ENCODE measurements around the gene NT5C3B.
A peak's percentile ranks its signal among the peaks of the same experiment; 100 is the strongest.
"Not testable (repeated sequence)": the region's sequence is repeated elsewhere in the genome, so short reads cannot be mapped to it uniquely, and the experiment has no call there.

The NT5C3B gene

DNA sequence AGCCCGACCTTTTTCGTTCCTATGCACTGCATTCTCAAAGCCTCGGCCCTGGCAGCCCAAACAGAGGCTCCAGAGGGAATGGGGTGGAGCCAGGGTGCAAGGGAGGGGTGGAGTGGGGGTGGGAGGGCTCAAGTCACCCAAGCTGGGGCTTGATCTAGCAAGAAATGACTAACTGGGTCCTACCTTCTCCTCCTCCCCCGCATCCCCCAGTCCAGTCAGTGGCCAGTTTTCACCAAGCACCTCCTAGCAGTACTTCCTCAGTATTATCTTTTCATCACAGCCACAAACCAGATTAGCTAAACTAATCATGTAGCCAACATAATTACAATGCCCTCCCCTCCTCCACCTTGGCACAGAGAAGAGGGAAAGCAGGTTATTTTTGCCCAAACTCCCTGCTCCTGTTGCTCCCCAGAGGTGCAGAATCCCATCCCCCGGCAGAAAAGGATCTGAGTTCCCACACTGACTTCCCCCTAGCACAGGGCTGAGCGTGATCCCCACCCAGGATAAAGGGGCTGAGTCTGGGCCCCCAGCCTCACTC lies 51.8 kb downstream of the NT5C3B start:
- no peak for DNase-seq (ENCODE audit: low spot score)

DNA sequence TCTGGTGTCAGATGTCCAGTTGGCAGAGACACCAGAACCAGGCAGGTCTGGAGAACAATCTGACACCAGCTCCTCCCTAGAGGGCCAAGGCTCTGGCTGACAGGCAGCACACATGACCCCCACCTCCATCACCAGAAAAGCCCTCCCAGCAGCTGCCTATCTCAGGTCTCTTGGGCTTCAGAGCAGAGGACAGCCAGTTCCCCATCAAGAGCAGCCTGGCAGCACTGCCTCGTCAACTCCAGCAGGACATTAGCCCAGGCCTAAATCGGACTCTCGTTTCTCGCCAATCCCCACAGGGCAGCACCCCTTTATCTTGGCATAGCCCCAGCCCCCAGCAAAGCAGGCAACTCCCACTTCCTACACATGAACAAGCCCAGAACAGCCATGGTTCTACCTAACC lies 53.9 kb downstream of the NT5C3B start:
- no peak for DNase-seq (ENCODE audit: low spot score)

DNA sequence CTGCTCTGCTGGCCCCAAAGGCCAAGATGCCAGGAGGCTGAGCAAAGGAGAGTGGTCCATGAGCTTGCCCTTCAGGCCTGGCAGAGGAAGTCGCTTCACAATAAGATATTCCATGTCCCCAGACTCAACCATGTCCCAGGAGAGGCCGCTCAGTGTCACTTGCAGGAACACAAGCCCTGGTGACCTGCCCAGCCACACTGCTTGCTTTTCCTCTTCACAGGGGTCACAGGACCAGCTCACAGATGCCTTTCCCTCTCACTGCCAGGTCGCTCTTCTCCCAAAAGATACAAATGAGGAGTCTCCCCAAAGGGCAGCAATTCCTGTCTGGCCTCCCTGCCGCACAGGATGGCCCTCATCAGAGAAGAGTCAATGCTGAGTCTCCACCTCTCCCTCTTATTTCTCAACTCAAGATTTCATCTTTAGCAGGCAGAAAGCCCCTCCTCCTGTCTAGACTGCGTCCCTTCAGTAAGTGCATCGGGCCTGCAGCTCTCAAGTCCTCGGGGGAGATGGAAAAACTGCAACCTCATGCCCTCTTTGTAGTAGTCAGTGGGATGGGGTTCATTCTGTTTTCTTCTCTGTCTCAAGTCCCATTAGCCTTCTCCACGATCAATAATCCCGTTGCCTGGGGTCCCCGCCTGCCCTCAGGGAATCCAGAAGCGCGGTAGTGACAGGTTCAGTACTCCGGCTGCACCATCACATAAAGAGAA lies 54.5 kb downstream of the NT5C3B start:
- no peak for DNase-seq (ENCODE audit: low spot score)

DNA sequence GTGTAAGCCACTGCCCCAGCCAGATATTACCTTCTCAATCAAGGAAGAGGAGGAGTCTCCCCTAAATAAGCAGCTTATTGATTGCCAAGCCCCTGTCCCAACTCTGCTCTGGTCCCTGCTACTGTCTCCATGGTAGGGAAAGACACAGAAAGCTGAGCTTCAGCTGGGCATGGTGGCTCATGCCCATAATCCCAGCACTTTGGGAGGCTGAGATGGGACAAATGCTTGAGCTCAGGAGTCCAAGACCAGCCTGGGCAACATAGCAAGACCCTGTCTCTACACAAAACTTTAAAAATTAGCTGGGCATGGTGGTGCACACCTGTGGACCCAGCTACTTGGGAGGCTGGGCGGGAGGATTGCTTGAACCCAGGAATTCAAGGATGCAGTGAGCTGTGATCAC lies 56.1 kb downstream of the NT5C3B start:
- DNase-seq (ENCODE audit: low spot score): no peak

DNA sequence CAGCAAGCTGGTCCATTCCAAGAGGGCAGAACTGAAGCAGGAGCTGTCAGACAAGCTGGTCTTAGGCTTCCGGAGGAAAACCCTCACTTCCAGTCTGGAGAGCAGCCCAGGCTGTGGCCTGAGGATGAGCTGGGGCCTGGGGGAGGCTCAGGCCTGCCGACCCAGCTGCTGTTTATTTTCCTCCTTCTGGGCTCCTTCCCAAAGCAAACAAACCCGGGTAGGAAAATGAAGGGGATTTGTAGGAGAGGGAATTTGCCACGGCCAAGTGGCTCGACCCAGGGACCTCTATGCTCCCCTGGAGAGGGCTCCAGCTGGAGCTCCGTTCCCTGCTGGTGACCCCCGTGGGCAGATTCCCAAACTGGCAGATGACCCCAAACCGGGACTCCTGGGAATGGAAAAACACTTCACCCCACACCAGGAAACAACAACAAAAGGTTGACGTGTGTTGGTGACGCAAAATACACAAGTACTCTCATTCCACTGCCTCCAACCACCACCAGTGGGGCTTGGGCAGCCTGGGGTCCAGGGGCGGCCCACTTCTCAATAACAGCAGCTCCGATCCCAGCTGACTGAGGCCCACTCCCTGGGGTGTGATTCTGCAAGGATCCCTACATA lies 58.4 kb downstream of the NT5C3B start:
- DNase-seq (ENCODE audit: low spot score): no peak

DNA sequence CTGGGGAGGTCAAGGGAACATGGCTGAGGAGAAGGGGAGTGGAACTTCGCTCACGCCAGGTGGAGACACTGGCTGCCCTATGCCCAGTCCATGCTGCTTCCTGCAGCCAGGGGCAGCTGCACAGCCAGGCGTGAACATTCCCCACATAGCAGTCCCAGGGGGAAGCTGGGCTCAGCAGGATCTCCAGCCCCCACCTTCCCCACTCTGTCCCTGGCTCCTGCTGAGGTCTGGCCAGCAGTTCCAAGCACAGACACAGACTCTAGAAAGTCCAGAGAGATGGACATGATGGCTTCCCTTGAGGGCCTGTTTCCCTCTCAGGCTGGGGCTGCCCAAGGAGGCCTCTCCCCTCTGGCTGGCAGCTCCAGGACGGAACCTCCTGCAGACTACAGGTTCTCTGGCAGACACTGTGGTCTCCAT lies 58.9 kb downstream of the NT5C3B start:
- no peak for DNase-seq (ENCODE audit: low spot score)

DNA sequence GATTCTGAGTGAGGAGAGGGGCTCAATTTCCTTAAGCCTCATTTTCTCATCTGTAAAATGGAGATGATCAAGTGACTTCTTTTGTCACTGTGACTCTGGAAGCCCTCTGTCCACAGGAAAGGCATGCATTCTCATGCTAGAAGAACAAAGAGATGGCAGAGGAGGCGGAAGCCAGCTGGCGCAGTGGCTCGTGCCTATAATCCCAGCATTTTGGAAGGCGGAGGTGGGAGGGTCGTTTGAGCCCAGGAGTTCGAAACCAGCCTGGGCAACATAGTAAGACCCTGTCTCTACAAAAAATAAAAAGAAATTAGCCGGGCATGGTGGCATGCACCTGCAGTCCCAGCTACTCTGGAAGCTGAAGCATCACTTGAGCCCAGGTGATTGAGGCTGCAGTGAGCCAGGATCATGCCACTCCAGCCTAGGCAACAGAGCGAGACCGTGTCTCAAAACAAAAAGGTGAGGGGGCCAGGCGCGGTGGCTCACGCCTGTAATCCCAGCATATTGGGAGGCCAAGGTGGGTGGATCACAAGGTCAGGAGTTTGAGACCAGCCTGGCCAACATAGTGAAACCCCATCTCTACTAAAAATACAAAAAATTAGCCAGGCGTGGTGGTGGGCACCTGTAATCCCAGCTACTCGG lies 59.7 kb downstream of the NT5C3B start:
- not testable (repeated sequence) for DNase-seq (ENCODE audit: low spot score)

DNA sequence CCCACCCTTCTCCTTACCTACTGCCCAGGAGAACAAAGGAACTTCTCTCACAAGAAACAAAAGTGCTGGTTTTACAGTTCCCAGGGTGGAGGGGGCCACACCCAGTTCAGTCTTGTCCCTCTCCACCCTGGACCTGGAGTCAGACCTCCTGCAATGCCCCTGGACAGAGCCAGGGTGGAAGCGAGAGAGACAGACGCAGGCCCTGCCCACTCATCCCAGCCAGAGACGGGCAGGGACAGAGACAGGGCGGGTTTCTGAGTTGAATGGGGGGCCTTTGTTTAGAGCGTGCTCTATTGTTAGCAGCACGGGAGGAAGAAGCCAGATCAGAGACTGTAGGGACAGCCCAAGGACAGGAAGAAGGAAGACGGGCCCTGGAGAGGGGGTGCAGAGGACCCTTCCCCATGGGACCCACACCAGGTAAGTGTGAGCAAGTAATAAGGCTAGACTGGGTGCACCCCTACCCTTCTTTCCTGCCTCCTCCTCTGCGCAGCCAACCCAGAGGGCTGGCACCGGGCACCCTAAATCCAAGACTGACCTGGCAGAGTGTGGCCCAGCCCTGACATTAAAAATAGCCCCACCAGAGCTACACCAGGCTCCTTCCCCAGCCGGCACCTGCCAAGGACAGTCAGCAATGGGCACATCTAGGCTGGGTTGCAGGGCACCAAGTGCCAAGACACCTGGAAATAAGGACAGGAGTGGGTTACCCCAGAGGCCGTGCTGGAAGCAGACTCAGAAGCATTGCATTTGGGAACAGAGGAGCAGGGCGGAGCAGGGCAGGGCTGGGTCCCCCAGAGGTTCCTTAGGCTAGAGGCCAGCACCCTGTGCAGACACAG lies 60.4 kb downstream of the NT5C3B start:
- peak; percentile 29 for DNase-seq (ENCODE audit: low spot score)
